Activated CD4-positive, alpha-beta T cell treated with anti-CD3 and anti-CD28 coated beads, Interleukin-10, Interleukin-2, amounts not matched to agents 100 ng/mL and 50 ng/mL, durations not matched to agents 16 hours and 8 hours (primary cell): ENCODE measurements around the gene TTC13.
A peak's percentile ranks its signal among the peaks of the same experiment; 100 is the strongest.

Experiments used
- DNase-seq: peaks from one replicate; pipeline ENCODE4 v3.0.0-alpha.2; 2020

Gene TTC13

GRCh38 chr1:230900984-230901383 lies 77.7 kb downstream of the TTC13 start:
- DNase-seq, result no peak

GRCh38 chr1:230899841-230900251 lies 78.8 kb downstream of the TTC13 start:
- DNase-seq, result no peak

GRCh38 chr1:230898748-230899147 lies 79.9 kb downstream of the TTC13 start:
- DNase-seq, result no peak

- DNase-seq, result no peak
Observed at GRCh38 chr1:230898144-230898543, 80.5 kb downstream of the TTC13 start.

GRCh38 chr1:230896779-230897178 lies 81.9 kb downstream of the TTC13 start:
- DNase-seq, result no peak

GRCh38 chr1:230895452-230895851 lies 83.2 kb downstream of the TTC13 start:
- no peak for DNase-seq

- no peak for DNase-seq
Observed at GRCh38 chr1:230894664-230895063, 84.0 kb downstream of the TTC13 start.

GRCh38 chr1:230894032-230894431 lies 84.6 kb downstream of the TTC13 start:
- DNase-seq, result no peak

- DNase-seq, result no peak
Observed at GRCh38 chr1:230892018-230892491, 86.6 kb downstream of the TTC13 start.

- DNase-seq, result no peak
Observed at GRCh38 chr1:230891413-230891812, 87.2 kb downstream of the TTC13 start.

- DNase-seq, result no peak
Observed at GRCh38 chr1:230884646-230885045, 94.0 kb downstream of the TTC13 start.

- no peak for DNase-seq
Observed at GRCh38 chr1:230883967-230884366, 94.7 kb downstream of the TTC13 start.

GRCh38 chr1:230879778-230880177 lies 98.9 kb downstream of the TTC13 start:
- no peak for DNase-seq

- no peak for DNase-seq
Observed at GRCh38 chr1:230878591-230878990, 100.1 kb downstream of the TTC13 start.

GRCh38 chr1:230877924-230878590 lies 100.6 kb downstream of the TTC13 start:
- DNase-seq, result no peak

- DNase-seq, result no peak
Observed at GRCh38 chr1:230877146-230877923, 101.3 kb downstream of the TTC13 start.

- no peak for DNase-seq
Observed at GRCh38 chr1:230876660-230877059, 102.0 kb downstream of the TTC13 start.

- no peak for DNase-seq
Observed at GRCh38 chr1:230875370-230875769, 103.3 kb downstream of the TTC13 start.

- no peak for DNase-seq
Observed at GRCh38 chr1:230870916-230871315, 107.7 kb downstream of the TTC13 start.

GRCh38 chr1:230869500-230869899 lies 109.2 kb downstream of the TTC13 start:
- DNase-seq, result no peak

- DNase-seq, result no peak
Observed at GRCh38 chr1:230868736-230869385, 109.8 kb downstream of the TTC13 start.

- peak; percentile 79 for DNase-seq
Observed at GRCh38 chr1:230867903-230868735, 110.5 kb downstream of the TTC13 start, which contains the start of gene C1orf198. C1orf198 (minus strand) TSS chr1:230868521; CDS start chr1:230868512, 9 bp downstream.
